HTR-8/SVneo (cell line): ENCODE data around the gene DPP6.

Source experiments
- DNase-seq: peaks from one replicate; pipeline ENCODE4 v3.0.0; 2011; ENCODE audit warnings: low spot score, mixed read lengths; ENCODE audit not compliant: insufficient read length
- FAIRE-seq: peaks from 2 replicates; lab custom pipeline; 2011; peaks lifted over from hg19 to GRCh38; lab: Jason Lieb, UNC

DPP6 gene

DNA sequence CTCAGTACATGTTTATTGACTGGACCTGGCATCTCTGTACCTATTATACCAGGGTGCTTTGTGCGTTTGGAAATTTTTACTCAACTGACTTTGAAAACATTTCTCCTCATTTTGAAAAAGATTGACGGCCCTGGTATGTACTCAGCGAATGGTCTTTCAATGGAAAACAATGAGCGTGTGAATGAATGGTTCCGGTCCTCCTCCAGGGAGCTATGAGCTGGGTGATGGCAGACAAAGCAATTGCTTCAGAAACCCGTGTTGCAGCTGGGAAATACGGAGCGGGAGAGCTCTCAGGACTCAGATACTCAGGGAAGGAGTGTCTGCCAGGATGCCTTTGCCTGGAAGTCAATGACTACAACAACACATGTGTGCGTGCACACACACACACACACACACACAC lies 824.8 kb downstream of the DPP6 start:
- no peak for DNase-seq
- FAIRE-seq: no peak

DNA sequence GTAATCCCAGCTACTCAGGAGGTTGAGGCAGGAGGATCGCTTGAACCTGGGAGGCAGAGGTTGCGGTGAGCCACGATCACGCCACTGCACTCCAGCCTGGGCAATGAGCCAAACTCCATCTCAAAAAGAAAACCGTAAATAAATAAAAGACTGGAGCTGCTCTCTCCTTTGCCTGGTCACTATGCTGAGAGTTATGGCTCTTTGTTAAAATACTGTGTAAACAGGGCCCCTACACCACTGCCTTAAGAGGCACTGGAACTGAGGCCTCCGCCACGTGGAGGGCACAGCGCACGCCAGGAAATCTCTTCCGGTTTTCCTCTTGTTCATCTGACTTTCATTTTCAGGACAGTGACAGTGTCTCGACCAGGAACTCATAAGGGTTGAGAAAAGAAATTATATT lies 827.4 kb downstream of the DPP6 start:
- DNase-seq (no peak), FAIRE-seq (no peak)

- DNase-seq (no peak), FAIRE-seq (no peak)
These were observed 828.3 kb downstream of the DPP6 start for GRCh38 chr7:154880513-154880912.

- no peak for DNase-seq
- FAIRE-seq: no peak
These were observed 828.8 kb downstream of the DPP6 start for GRCh38 chr7:154881026-154881425.

DNA sequence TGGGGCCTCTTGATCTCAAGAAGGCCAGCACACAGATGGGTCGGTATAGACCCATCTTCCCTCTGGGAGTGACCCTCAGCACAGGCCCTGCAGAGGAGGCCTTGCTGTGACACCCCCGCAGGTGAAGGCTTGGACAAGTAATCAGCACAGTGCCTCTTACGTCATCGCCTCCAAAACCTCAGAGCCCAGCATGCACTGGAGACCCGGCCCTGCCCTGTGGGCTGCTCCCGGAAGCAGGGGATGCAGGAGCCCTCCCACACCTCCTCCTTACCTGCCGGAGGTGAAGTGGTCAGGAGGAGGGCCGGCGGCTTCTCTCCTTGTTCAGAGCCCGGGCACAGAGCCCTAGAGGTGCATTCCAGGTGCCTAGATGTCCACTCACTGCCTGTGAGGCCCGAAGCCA lies 829.3 kb downstream of the DPP6 start:
- DNase-seq (no peak), FAIRE-seq (no peak)

GRCh38 chr7:154882931-154883474 lies 830.8 kb downstream of the DPP6 start:
- DNase-seq (no peak), FAIRE-seq (peak; percentile 95)

- peak; percentile 90 for FAIRE-seq
- DNase-seq: no peak
These were observed 832.2 kb downstream of the DPP6 start for GRCh38 chr7:154884348-154884920.

DNA sequence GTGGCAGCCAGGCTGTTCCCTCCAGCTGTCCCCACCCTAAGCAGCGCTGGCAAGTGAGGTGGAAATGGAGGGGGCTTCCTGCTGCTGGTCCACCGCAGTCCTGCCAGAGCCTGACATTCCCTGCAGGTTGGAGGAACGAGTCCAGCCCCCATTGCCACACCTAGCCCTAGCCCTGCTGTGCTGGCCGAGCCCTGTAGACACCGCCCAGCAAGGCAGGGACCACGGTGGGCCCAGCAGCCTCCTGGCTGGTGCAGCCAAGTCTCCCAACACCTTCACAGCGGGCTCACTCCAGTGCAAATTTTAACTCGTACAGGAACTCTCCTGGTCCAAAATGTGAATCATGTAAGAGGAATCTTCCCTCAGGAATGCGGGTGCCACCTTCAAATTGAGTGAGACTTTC lies 834.4 kb downstream of the DPP6 start:
- FAIRE-seq: no peak
- no peak for DNase-seq

DNA sequence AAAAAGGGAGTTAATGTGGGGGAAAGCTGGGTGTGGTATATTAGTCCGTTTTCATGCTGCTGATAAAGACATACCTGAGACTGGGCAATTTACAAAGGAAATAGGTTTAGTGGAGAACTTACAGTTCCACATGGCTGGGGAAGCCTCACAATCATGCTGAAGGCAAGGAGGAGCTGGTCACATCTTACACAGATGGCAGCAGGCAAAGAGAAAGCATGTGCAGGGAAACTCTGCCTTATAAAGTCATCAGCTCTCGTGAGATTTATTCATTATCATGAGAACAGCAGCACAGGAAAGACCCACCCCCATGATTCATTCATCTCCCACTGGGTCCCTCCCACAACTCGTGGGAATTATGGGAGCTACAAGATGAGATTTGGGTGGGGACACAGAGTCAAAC lies 836.5 kb downstream of the DPP6 start:
- FAIRE-seq: no peak
- DNase-seq: no peak

GRCh38 chr7:154892459-154892858 lies 840.3 kb downstream of the DPP6 start:
- DNase-seq: no peak
- no peak for FAIRE-seq

DNA sequence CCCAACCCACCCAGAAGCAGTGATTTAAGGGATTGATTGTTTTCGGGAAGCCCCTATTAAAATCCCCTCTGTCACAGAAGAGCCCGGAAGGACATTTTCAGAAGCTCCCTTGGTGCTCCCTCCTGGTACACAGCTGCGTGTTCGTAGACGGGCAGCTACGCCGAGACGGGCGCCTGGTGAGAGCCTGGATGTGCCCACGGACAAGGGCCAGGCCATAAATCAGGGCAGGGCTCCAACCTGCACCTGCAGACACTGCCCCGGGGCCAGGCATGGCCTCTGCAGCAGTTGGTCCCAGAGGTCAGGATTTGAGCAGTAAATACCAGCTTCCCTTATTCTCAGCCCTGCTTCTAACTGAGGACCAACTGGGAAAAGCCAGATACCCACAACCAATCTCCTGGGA lies 843.9 kb downstream of the DPP6 start:
- no peak for FAIRE-seq
- no peak for DNase-seq

DNA sequence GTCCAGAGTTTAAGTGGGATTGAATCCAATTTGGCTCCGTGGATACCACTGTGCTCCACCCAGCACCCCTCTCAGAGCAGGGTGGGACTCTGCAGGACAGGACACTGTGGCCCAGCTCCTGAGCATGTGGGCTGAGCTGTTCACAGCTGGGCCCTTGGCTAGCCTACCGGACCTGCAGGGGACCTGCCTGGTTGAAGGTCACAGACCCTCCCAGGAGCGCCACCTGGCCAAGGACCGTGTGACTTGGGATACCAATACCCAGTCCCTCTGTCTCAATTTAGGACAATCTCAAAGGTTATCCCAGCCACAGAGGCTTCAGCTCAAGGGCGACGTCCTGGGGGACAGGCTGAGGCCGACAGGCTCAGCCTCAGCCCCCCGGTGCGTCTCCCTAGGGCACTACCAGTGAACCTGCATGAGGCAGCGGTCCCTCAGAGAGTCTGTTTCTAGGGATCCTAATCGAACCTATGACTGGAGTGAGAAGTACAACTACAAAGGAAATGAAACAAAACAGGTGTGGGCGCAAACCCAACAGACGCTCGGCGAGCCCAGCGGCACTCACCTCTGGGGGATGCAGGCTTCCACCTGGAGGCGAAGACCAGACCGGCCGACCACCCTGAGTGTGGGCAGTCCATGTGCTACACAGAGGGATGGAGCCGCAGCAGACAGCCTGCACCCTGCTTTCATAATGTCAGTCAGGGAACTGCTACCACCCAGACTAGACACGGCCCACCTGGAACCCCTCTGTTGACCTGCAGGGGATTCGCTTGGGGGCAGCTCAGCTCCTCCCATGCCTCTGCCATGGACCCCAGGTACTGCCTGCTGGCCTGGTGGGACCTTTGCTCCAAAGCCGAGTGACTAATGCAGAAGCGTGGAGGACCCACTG lies 847.0 kb downstream of the DPP6 start:
- DNase-seq: no peak
- no peak for FAIRE-seq

DNA sequence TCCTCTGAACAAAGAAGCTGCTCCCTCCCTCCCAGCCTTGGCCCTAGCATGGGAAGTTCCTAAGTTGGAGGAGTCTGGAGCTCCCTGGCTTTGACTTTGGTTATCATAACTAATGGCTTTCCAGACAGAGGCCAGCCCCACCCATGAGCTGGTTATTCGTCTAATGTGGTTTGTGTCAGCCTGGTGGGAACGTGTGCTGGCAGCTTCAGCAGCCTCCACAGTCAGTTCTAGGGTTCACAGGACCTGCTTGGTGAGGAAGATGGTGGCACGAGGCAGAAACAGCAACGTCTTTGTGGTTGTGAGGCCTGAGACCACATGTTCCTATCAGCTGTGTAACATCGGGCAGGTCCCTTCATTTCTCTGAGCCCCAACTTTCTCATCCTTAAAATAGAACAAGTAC lies 847.7 kb downstream of the DPP6 start:
- FAIRE-seq (no peak), DNase-seq (no peak)

GRCh38 chr7:154902600-154903082 lies 850.4 kb downstream of the DPP6 start:
- DNase-seq (no peak), FAIRE-seq (no peak)

DNA sequence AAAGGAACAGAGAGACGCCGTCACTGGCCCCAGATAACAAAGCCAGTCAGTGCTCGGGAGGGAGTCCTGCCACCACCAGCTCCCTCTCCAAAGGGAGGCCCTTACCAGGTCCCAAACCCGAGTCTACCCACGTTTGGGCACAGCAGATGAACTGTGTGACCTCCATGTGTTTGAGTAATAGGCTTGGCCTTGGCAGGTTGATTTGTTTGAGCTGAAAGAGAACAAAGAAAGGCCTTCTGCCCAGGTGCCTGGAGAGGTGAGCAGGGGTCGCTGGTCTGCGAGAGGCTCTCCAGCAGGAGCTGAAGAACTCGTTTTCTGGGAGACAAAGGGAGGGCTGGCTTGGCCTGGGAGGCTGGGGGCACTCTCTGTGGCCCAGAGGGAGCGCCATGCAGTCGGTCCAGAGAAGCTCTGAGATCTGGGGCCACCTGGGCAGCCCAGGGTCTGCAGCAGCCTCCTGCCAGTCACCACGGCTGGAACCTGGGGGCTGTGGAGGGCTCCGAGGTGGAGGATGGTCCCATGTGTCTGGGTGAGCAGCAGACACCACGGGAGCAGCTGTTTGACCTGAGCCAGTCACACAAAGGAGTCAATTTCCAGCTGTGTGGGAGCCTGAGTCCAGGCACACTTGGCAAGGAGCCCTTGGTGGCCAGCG lies 851.0 kb downstream of the DPP6 start:
- DNase-seq: no peak
- FAIRE-seq: no peak

- DNase-seq (no peak), FAIRE-seq (no peak)
These were observed 852.9 kb downstream of the DPP6 start for GRCh38 chr7:154905146-154905545.

- FAIRE-seq (no peak), DNase-seq (no peak)
These were observed 853.4 kb downstream of the DPP6 start for GRCh38 chr7:154905615-154906014.

DNA sequence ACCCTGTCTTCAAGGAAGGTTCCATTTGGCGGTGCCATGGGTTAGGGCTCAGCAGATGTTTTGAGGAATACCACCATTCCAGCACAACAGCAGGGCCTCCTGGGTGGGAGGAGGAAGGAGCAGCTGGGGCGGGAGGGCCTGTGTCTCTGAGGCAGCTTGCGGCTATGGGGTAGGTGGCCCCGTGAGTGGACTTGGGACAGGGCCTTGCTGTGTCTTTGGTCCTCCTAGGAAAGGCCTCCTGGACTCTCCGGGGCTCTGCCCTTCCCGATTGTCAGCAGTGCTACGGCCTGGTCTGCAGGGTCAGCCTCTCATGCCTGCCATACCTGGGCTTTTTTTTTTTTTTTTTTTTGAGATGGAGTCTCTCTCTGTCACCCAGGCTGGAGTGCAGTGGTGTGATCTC lies 854.0 kb downstream of the DPP6 start:
- DNase-seq (no peak), FAIRE-seq (no peak)

DNA sequence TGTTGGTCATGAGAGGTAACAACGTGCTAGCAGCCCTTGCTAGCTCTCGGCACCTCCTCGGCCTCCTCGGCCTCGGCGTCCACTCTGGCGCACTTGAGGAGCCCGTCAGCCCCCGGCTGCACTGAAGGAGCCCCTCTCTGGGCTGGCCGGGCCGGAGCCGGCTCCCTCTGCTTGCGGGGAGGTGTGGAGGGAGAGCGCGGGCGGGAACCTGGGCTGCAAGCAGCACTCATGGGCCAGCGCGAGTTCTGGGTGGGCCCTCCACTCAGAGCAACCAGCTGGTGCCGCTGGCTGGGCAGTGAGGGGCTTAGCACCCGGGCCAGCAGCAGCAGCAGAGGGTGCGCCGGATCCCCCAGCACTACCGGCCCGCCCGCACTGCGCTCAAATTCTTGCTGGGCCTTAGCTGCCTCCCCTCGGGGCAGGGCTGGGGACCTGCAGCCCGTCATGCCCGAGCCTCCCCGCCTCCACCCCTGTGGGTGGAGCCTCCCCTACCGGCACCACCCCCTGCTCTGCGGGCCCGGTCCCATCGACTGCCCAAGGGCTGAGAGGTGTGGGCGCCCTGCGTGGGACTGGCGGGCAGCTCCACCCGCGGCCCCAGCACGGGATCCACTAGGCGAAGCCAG lies 854.6 kb downstream of the DPP6 start:
- DNase-seq (no peak), FAIRE-seq (no peak)
